ENCODE results near the gene SOCS7. TPM values are rescaled to one million over a fixed set of nuclear protein-coding genes. Genes with fewer than 3 reads are reported as not detected.

Gene SOCS7
- total RNA-seq, 1 experiment from 2014 or later, result 31.0 TPM

DNA sequence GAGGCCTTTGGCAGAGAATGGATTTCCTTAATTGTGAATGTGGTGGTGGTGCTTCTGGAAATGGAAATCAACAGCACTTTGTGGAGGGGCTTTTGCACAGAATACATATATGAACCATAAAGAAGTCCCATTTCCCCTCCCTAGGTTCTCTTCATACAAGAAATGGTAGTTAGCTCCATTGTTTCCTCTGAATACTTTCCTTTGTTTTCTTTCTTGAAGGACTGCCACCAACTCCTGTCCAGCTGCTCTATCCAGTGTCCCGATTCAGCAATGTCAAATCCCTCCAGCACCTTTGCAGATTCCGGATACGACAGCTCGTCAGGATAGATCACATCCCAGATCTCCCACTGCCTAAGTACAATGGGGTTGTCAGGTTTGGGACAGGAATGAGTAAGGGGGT, 43.4 kb downstream of the SOCS7 start:
- BruUV-seq (replicated peaks), result no TSS peak
- CTCF ChIA-PET, result no interaction called here
- H3K27me3 ChIP-seq (ENCODE audit: control insufficient read depth, insufficient read depth, low read length), result no peaks in the 10 kb centered on the region
- no peak overlapping the region for H3K27ac ChIP-seq (ENCODE audit: low read length)
- TF ChIP-seq, protein P1, sequence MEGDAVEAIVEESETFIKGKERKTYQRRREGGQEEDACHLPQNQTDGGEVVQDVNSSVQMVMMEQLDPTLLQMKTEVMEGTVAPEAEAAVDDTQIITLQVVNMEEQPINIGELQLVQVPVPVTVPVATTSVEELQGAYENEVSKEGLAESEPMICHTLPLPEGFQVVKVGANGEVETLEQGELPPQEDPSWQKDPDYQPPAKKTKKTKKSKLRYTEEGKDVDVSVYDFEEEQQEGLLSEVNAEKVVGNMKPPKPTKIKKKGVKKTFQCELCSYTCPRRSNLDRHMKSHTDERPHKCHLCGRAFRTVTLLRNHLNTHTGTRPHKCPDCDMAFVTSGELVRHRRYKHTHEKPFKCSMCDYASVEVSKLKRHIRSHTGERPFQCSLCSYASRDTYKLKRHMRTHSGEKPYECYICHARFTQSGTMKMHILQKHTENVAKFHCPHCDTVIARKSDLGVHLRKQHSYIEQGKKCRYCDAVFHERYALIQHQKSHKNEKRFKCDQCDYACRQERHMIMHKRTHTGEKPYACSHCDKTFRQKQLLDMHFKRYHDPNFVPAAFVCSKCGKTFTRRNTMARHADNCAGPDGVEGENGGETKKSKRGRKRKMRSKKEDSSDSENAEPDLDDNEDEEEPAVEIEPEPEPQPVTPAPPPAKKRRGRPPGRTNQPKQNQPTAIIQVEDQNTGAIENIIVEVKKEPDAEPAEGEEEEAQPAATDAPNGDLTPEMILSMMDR (IDR thresholded peaks at IDR 0.05), result no peak
- TF ChIP-seq POLR2AphosphoS5 (IDR thresholded peaks at IDR 0.05; ENCODE audit: low read depth, low read length) (no peak), SIN3A (IDR thresholded peaks at IDR 0.05; ENCODE audit: borderline replicate concordance, insufficient read depth, low read depth, low read length) (no peak), TCF7L2 (IDR thresholded peaks at IDR 0.05; ENCODE audit: low read depth, low read length) (no peak)
- TF ChIP-seq, protein P2, sequence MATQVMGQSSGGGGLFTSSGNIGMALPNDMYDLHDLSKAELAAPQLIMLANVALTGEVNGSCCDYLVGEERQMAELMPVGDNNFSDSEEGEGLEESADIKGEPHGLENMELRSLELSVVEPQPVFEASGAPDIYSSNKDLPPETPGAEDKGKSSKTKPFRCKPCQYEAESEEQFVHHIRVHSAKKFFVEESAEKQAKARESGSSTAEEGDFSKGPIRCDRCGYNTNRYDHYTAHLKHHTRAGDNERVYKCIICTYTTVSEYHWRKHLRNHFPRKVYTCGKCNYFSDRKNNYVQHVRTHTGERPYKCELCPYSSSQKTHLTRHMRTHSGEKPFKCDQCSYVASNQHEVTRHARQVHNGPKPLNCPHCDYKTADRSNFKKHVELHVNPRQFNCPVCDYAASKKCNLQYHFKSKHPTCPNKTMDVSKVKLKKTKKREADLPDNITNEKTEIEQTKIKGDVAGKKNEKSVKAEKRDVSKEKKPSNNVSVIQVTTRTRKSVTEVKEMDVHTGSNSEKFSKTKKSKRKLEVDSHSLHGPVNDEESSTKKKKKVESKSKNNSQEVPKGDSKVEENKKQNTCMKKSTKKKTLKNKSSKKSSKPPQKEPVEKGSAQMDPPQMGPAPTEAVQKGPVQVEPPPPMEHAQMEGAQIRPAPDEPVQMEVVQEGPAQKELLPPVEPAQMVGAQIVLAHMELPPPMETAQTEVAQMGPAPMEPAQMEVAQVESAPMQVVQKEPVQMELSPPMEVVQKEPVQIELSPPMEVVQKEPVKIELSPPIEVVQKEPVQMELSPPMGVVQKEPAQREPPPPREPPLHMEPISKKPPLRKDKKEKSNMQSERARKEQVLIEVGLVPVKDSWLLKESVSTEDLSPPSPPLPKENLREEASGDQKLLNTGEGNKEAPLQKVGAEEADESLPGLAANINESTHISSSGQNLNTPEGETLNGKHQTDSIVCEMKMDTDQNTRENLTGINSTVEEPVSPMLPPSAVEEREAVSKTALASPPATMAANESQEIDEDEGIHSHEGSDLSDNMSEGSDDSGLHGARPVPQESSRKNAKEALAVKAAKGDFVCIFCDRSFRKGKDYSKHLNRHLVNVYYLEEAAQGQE (IDR thresholded peaks at IDR 0.05; ENCODE audit: insufficient read depth in 1 of 2, low read depth in 2 of 2, low read length in 1 of 2), result no peak
- H3K4me1 ChIP-seq (ENCODE audit: control insufficient read depth, insufficient read depth, low read length), result no peaks in the 10 kb centered on the region; the same call in 1 of the 2 replicates
- no peaks in the 10 kb centered on the region for H3K36me3 ChIP-seq (ENCODE audit: control insufficient read depth, insufficient read depth, low read length)
- no peaks in the 10 kb centered on the region for H3K9me3 ChIP-seq (ENCODE audit: control insufficient read depth, insufficient read depth, low read depth, low read length)
- in situ Hi-C loops (cut with HindIII; ENCODE audit: low pct_unique_long_range_greater_than_20kb, low sequenced_read_pairs) (no loop called here), intact Hi-C loops (cut with micrococcal nuclease; ENCODE audit: unreplicated experiment) (no loop called here)
- DNase-seq (ENCODE audit: low read depth, low spot score) (no peak), ATAC-seq (no peak)
- H3K4me3 ChIP-seq (ENCODE audit: low read depth in 2 of 2, low read length in 2 of 2), result no peak overlapping the region
- POLR2A ChIA-PET, result no interaction called here

GRCh38 chr17:38397227-38397626, 45.6 kb downstream of the SOCS7 start:
- H3K36me3 ChIP-seq (ENCODE audit: control insufficient read depth, insufficient read depth, low read length), result no peaks in the 10 kb centered on the region
- H3K9me3 ChIP-seq (ENCODE audit: control insufficient read depth, insufficient read depth, low read depth, low read length), result no peaks in the 10 kb centered on the region
- CTCF ChIA-PET, result no interaction called here

More at GRCh38 chr17:38397227-38397626, 45.6 kb downstream of the SOCS7 start:
- no TSS peak for BruUV-seq (replicated peaks)
- TF ChIP-seq TCF7L2 (IDR thresholded peaks at IDR 0.05; ENCODE audit: low read depth, low read length) (no peak), SIN3A (IDR thresholded peaks at IDR 0.05; ENCODE audit: borderline replicate concordance, insufficient read depth, low read depth, low read length) (no peak), POLR2AphosphoS5 (IDR thresholded peaks at IDR 0.05; ENCODE audit: low read depth, low read length) (no peak)
- TF ChIP-seq, protein P2 (IDR thresholded peaks at IDR 0.05; ENCODE audit: insufficient read depth in 1 of 2, low read depth in 2 of 2, low read length in 1 of 2), result no peak
- TF ChIP-seq, protein P1 (IDR thresholded peaks at IDR 0.05), result no peak
- in situ Hi-C loops (cut with HindIII; ENCODE audit: low pct_unique_long_range_greater_than_20kb, low sequenced_read_pairs) (no loop called here), intact Hi-C loops (cut with micrococcal nuclease; ENCODE audit: unreplicated experiment) (no loop called here)
- no peaks in the 10 kb centered on the region for H3K27me3 ChIP-seq (ENCODE audit: control insufficient read depth, insufficient read depth, low read length)
- ATAC-seq, result no peak
- DNase-seq (ENCODE audit: low read depth, low spot score), result no peak
- no peaks in the 10 kb centered on the region; the same call in 1 of the 2 replicates for H3K4me1 ChIP-seq (ENCODE audit: control insufficient read depth, insufficient read depth, low read length)
- POLR2A ChIA-PET, result interaction anchor here (0.6 kb wide), 1 partner anchor 289 kb away, joined by 3 read pairs; no protein-coding TSS in a partner anchor
- no peak overlapping the region for H3K27ac ChIP-seq (ENCODE audit: low read length)
- no peak overlapping the region for H3K4me3 ChIP-seq (ENCODE audit: low read depth in 2 of 2, low read length in 2 of 2)

Measured in Panc1 (cell line).